Stimulated activated CD4-positive, alpha-beta T cell treated with anti-CD3 and anti-CD28 coated beads, TNF-alpha, amount 100 ng/mL, for 1 hour (primary cell): ENCODE results near the gene KRTAP9-8.
"Not testable (repeated sequence)": the region's sequence is repeated elsewhere in the genome, so short reads cannot be mapped to it uniquely, and the experiment has no call there.

Experiments used
- DNase-seq, 3 donors: peaks; one replicate each; pipeline ENCODE4 v3.0.0-alpha.2; 2020; ENCODE audit warnings: low read depth in 3 of 3, low spot score in 1 of 3

Gene KRTAP9-8

DNA sequence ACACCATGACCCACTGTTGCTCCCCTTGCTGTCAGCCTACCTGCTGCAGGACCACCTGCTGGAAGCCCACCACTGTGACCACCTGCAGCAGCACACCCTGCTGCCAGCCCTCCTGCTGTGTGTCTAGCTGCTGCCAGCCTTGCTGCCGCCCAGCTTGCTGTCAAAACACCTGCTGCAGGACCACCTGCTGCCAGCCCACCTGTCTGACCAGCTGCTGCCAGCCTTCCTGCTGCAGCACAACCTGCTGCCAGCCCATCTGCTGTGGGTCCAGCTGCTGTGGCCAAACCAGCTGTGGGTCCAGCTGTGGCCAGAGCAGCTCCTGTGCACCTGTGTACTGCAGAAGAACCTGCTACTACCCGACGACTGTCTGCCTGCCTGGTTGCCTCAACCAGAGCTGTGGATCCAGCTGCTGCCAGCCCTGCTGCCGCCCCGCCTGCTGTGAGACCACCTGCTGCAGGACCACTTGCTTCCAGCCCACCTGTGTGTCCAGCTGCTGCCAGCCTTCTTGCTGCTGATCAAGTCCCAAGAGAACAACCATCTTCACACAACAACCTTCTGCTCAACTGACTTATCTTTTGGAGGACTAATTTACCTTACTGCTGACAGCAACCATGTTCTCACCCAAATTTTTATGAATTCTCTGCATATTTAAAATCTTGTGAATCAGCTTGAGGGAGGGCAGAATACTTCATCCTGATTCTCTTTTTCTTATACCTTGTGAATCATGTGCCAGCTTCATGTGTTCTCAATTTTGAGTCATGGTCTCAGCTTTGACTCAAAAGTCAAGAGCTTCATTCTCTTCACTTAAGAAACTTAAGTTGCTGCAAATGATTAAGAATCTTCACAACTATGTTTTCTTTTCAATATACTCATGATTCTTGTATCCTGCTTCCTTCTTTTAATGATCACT lies 17.8 kb downstream of the KRTAP9-8 start, which contains the start of gene KRTAP9-9:
TSS of gene KRTAP9-9 (plus strand) at position 4 of the 910 bp plus-strand sequence.
- not testable (repeated sequence) for DNase-seq

DNA sequence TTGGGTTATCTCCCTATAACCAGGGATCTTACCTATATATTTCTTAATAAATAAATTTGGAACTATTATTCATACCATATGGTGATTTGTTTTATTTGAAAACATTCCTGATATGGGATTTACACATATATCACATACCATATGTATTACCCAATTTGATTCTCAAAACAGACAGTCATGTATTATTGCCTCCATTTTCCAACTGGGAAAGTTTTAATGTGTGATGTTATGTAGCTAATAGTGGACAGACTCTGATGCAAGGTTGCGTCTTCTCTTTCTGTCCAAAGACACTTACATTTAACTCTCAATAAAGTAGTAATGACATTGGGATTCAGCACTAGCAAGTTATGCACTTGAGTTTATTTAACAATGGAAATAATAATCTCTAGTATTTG lies 18.5 kb downstream of the KRTAP9-8 start:
- no peak for DNase-seq

DNA sequence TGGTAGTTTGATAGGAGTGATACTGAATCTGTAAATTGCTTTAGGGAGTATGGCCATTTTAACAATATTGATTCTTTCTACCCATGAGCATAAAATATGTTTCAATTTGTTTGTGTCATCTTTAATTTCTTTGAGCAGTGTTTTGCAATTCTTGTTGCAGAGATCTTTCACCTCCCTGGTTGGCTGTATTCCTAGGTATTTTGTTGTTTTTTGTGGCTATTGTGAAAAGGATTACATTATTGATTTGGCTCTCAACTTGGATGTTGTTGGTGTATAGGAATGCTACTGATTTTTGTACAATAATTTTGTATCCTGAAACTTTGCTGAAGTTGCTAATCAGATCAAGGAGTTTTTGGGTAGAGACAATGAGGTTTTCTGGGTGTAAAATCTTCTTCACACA lies 20.6 kb downstream of the KRTAP9-8 start:
- no peak for DNase-seq

DNA sequence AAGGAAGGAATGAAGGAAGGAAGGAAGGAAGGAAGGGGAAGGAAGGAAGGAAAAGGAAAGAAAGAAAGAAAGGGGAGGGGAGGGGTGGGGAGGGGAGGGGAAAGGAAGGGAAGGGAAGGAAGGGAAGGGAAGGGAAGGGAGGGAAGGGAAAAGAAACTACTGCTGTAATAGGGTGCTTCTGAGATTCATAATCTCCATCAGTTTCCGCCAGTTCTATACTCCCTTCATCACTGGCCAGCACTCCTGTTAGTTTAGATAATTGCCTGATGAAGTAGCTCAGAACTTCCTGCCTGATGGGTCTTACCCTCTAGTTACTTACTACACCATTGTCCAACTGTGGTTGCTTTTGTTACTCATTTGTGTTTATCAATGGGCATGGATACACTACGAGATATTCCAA lies 25.4 kb downstream of the KRTAP9-8 start:
- DNase-seq: no peak

DNA sequence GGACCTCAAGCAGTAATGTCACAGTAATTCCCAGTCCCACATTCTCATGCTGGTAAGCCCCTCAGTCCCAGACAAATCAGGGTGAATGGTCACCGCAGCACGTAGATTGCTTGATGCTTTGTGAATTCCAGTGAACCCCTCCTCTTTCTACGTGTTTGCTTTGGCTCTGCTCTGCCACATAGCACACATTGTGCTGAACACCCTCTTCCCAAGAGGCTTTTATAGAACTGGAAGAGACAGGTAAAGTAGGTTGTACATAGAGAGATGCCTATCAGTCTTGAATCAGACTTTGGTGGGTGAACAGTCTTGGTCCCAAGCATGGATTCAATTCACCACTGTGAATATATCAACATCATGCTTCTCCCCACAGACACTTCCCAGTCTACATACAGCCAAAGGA lies 26.8 kb downstream of the KRTAP9-8 start:
- no peak for DNase-seq

DNA sequence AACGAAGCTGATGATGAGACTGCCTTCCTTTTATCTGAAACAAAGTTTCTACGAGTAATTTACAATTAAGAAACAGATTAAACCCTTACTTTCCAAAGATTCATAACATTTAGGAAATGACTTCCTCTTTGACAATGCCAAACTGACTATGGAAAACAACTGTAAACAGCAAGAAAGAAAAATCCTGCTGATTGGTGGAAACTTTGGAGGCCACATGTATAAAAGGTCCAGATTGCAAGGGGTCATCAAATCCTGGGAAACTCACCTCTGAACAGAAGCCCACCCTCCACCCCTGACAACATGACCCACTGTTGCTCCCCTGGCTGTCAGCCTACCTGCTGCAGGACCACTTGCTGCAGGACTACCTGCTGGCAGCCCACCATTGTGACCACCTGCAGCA lies 27.3 kb downstream of the KRTAP9-8 start, which contains the start of gene KRTAP9-6:
TSS of gene KRTAP9-6 (plus strand) at position 301 of the 400 bp plus-strand sequence. CDS start at position 301, 0 bp downstream.
- DNase-seq: no peak

DNA sequence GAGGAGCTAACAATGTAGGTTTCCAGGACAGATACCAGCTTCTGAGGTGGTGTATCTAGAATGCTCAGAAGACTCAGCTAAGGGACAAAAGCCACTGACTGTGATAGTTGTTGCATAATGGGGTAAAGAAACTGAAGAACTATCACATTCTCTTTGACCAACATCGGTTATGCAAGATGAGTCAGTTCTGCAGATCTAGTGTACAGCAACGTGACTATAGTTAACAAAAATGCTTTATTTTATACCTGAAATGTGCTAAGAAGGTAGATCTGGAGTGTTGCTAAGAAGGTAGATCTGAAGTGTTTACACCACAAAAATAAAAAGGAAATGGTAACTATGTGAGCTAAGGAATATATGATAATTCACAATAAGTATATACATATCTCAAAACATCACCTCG lies 29.9 kb downstream of the KRTAP9-8 start:
- no peak for DNase-seq

DNA sequence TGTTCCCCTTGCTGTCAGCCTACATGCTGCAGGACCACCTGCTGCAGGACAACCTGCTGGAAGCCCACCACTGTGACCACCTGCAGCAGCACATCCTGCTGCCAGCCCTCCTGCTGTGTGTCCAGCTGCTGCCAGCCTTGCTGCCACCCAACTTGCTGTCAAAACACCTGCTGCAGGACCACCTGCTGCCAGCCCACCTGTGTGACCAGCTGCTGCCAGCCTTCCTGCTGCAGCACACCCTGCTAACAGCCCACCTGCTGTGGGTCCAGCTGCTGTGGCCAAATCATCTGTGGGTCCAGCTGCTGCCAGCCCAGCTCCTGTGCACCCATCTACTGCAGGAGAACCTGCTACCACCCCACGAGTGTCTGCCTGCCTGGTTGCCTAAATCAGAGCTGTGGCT lies 33.5 kb downstream of the KRTAP9-8 start:
- not testable (repeated sequence) for DNase-seq

DNA sequence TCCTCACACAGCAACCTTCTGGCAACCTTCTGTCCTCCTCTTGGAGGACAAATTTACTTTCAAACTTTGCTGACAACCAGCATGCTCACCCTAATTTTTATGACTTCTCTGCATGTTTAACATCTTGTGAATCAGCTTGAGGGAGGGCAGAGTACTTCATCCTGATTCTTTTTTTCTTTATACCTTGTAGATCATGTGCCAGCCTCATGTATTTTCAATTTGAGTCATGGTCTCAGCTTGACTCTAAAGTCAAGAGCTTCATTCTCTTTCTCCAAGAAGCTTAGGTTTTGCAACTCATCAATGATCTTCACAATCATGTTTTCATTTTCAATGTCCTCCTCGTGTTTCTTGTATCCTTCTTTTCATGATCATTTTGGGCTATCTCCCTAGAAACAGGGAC lies 34.1 kb downstream of the KRTAP9-8 start:
- no peak for DNase-seq

DNA sequence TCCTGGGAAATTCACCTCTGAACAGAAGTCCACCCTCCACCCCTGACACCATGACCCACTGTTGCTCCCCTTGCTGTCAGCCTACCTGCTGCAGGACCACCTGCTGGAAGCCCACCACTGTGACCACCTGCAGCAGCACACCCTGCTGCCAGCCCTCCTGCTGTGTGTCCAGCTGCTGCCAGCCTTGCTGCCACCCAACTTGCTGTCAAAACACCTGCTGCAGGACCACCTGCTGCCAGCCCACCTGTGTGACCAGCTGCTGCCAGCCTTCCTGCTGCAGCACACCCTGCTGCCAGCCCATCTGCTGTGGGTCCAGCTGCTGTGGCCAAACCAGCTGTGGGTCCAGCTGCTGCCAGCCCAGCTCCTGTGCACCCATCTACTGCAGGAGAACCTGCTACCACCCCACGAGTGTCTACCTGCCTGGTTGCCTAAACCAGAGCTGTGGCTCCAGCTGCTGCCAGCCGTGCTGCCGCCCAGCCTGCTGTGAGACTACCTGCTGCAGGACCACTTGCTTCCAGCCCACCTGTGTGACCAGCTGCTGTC lies 37.9 kb downstream of the KRTAP9-8 start, which contains the start of gene KRTAP9-7:
TSS of gene KRTAP9-7 (plus strand) at position 51 of the 543 bp plus-strand sequence. CDS start at position 51, 0 bp downstream.
- not testable (repeated sequence) for DNase-seq

DNA sequence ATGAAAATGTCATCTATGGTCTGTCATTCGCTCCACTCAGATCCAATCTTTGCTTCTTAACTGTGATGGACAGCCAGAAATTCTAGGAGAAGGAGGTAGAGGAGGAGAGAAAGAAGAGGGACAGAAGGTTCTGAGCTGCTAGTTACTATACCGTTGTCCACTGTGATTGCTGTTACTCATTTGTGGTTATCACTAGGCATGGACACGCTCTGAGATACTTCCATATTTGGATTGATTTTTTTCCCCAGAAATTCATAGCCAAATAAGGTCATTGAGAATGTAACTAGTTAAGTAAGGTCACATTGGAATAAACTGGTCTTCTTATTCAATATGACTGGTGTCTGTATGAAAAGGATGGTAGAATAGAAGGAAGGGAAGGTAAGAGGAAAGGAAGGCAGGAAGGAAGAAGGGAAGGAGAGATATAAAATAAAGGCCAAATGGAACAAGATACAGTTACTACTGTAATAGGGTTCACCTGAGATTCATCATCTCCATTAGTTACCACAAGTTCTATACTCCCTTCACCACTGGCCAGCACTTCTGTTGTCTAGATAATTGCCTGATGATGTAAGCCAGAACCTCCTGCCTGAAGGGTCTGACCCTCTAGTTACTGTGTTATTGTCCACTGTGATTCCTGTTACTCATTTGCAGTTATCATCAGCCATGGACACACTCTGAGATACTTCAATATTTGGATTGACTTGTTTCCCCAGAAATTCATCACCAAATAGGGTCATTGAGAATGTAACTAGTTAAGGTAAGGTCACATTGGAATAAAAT lies 40.6 kb downstream of the KRTAP9-8 start:
- no peak for DNase-seq

DNA sequence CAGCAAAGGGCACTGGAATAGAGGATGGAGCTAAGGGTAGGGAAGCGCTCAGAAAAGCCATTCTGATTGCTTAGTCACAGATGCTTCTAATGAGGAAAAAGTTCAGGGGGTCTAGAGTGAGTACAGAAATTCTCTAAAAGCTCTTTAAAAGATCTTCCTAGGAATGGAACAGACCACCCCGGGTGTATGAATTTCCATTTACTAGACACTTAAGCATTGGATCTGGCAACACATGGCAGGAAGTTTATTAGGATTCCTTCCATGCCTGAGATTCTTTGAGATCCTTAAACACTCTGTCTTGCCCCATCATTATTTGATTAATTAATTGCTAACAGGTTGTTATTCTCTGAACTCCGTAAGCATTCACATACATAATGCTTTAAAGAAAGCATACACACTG lies 46.2 kb downstream of the KRTAP9-8 start:
- no peak for DNase-seq

DNA sequence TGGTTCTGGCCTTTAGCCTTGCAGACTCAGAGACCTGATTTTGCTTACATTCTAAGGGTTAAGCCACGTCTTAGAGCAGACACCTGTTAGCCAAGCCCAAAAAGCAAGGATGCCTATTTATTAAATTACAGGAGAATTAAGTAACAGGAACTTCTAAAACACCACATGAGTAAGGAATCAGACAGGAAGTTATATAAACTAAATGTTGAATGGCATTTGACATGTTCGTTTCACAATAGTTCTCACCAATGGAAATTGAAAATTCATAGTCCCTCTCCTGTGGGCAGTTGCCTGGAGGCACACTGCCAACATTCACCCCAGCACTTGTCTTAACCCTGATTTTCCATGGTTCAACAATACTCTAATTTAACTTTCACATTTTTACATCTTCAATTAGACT lies 46.7 kb downstream of the KRTAP9-8 start:
- DNase-seq: no peak

DNA sequence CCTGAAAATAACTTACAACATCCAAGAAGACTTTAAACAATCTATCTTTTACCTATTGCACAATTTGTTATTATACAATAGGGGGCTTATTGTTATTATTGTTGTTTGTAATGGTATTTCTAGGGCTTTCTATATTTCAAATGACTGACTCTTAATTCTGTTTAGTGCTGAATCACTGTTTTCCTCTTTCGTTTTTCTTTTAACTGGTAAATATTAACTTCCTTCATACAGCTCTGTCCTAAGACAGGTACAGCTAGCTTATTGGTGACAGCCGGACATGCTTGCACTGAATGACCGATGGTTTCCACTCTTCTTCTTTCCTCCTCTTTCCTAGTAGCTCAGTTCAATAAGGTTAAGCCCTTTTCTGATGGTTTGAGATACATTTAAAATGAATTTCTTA lies 49.3 kb downstream of the KRTAP9-8 start:
- DNase-seq: no peak
